Stomach (tissue), 9 donors: ENCODE measurements around the gene WBP2. TPM values are rescaled to one million over a fixed set of nuclear protein-coding genes. Genes with fewer than 3 reads are reported as not detected.
"Not testable (repeated sequence)": the region's sequence is repeated elsewhere in the genome, so short reads cannot be mapped to it uniquely, and the experiment has no call there.

Experiments used
- DNase-seq, 2 donors: peaks; one replicate each; pipeline versions ENCODE4 v3.0.0 to v3.0.0-alpha.2; 2013 to 2019
- H3K27ac ChIP-seq, 5 donors: fragments of 200-600 bp in 4 of 5; sonication (generic) in 4 of 5; one replicate each; pipeline ENCODE4 v1.5.1; 2013 to 2019; ENCODE audit warnings: mild to moderate bottlenecking in 1 of 5, moderate library complexity in 1 of 5
- H3K27me3 ChIP-seq, 3 donors: fragments of 200-600 bp; sonication (generic); one replicate each; pipeline ENCODE4 v1.5.1; 2017 to 2019; ENCODE audit warnings: mixed run types in 1 of 3
- H3K36me3 ChIP-seq, 4 donors: fragments of 200-600 bp; sonication (generic); 1 replicate in 3 of 4; 2 replicates in 1 of 4; pipeline ENCODE4 v1.5.1; 2016 to 2019
- H3K4me1 ChIP-seq, 4 donors: fragments of 200-600 bp; sonication (generic); one replicate each; pipeline ENCODE4 v1.5.1; 2016 to 2019
- H3K4me3 ChIP-seq, 4 donors: fragments of 200-600 bp; sonication (generic) in 3 of 4; one replicate each; pipeline ENCODE4 v1.5.1; 2016 to 2019; ENCODE audit warnings: mild to moderate bottlenecking in 1 of 4
- H3K9me3 ChIP-seq, 4 donors: fragments of 200-600 bp; sonication (generic); one replicate each; pipeline ENCODE4 v1.5.1; 2016 to 2019
- EP300 ChIP-seq: sonication (generic); formaldehyde crosslinking; IDR thresholded peaks from one replicate; pipeline ENCODE4 v1.6.1; 2017; ENCODE audit warnings: antibody characterized with exemption
- POLR2A ChIP-seq, 4 donors: fragments of 450-650 bp; IDR thresholded peaks; one replicate each; pipeline ENCODE4 v1.6.1; 2016; ENCODE audit warnings: antibody characterized with exemption in 4 of 4, control low read depth in 2 of 4, mild to moderate bottlenecking in 1 of 4, moderate library complexity in 1 of 4
- POLR2AphosphoS5 ChIP-seq, 3 donors: sonication (generic); formaldehyde crosslinking; IDR thresholded peaks; one replicate each; pipeline ENCODE4 v1.6.1; 2016; ENCODE audit warnings: antibody characterized with exemption in 3 of 3
- WGBS, 5 donors: extraction: QIAGEN DNeasy Blood & Tissue Kit in 3 of 5; methylation state at CpG; one replicate each; pipeline versions ENCODE4 v1.1.5 to v1.1.7; 2013 to 2018; 5-methylcytosine and 5-hydroxymethylcytosine counted together
- intact Hi-C: fragments of 100-400 bp; cut with DNase I; formaldehyde crosslinking; loops from one replicate; pipeline ENCODE4 v1.15.1; 2023; ENCODE audit warnings: low total_unique reads
- polyA plus RNA-seq, 3 donors: library from polyadenylated mRNA; stranded (reverse); fragments of 200-250 nt; gene quantifications; one replicate each; pipeline ENCODE4 v1.2.3, GENCODE V29; 2013
- total RNA-seq, 5 donors: library from RNA; depleted of rRNA; stranded (reverse); fragments of >200 nt; gene quantifications; one replicate each; pipeline versions ENCODE4 v1.1.0 to v1.2.3, GENCODE V29; 2014 to 2016
- TF ChIP-seq, protein P1 (sequence below), 7 experiments: fragments of 450-650 bp in 4 of 7; fragments of 200-600 bp in 3 of 7; sonication (generic) in 3 of 7; IDR thresholded peaks; one replicate each; pipeline ENCODE4 v1.5.1; 2016 to 2019; ENCODE audit warnings: antibody characterized with exemption in 7 of 7, control low read depth in 2 of 7, mild to moderate bottlenecking in 1 of 7
- donor health status: healthy with polysubstance abuse.
- donor health status: Bipolar disorder and iron deficiency.
- donor health status: healthy.

The WBP2 gene
- total and polyA plus RNA-seq, 8 donors = 28.6 to 122 (median 72.5) TPM

DNA sequence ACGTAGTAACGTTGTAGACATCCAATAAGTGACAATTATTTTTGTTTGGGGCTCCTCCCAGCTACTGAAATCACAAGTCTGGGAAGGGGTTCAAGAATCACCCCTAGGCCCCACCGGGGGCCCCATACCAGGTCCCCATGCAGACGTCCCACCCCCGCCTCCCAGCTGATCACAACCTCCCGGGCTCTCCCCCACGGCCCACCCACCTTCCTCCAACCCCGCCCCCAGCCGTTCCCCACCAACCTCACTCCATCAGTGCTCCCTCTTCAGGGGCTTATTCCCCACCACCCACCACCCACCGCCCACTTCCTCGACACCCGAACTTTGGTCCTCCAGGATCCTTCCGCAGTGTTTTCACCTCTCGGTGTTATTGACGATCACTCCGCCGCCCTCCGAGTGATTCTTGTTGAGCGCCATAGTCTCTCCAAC, 240 bp downstream of the WBP2 start:
- intact Hi-C loops = no loop called here
- Histone ChIP-seq H3K4me1 (peaks cover 32 to 79% (median 46%) of the 10 kb centered on the region in 4 donors), H3K4me3 (peak overlapping the region; percentile 67 to 90 (median 85)), H3K27me3 (no peaks in the 10 kb centered on the region), H3K27ac (peak overlapping the region; percentile 87 to 100 (median 99)), H3K36me3 (peaks cover 13 to 30% (median 27%) of the 10 kb centered on the region in 4 donors), H3K9me3 (no peaks in the 10 kb centered on the region)
- 0 to 1% (median 1%) methylated on average over 17 to 19 of the region's 19 CpGs for WGBS, 5 donors
- DNase-seq = no peak
- peak in 1 of 3 donors; percentile 79 for TF ChIP-seq POLR2AphosphoS5 (IDR thresholded peaks at IDR 0.05)
- no peak for TF ChIP-seq EP300

DNA sequence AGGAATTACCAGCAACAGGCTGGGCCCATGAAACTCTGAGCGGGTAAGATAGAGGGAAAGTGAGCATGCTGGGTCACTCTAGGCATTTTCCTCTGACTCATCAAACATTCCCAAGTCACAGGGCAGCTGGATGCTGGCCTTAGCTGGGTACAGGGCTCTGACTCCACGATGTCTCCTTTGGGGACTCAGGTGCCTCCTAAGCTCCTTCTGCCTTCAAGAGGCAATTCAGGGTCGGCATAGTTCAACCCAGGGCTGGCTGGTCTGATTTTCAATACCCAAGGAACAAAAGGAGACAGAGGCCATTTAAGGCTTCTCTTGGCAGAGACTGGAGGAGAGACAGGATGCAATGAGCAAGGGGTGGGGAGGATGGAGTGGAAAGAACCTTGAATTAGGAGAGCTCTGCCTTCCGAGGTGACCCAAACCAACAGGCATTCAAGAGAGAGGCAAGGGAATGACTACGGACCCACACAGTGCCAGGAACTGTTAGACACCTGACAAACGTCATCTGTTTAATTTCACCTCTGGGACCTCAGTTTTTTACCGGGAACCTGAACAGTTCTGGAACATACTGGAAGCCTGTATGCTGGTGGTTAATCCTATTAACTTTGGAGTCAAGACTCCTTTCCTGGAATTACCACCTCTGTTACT, 910 bp downstream of the WBP2 start:
- Histone ChIP-seq H3K27me3 (no peaks in the 10 kb centered on the region), H3K4me1 (peaks cover 32 to 82% (median 52%) of the 10 kb centered on the region in 4 donors), H3K4me3 (peak overlapping the region; percentile 67 to 90 (median 85)), H3K36me3 (peaks cover 20 to 37% (median 34%) of the 10 kb centered on the region in 4 donors), H3K27ac (peak overlapping the region; percentile 87 to 100 (median 99)), H3K9me3 (no peaks in the 10 kb centered on the region)
- TF ChIP-seq, protein P1, sequence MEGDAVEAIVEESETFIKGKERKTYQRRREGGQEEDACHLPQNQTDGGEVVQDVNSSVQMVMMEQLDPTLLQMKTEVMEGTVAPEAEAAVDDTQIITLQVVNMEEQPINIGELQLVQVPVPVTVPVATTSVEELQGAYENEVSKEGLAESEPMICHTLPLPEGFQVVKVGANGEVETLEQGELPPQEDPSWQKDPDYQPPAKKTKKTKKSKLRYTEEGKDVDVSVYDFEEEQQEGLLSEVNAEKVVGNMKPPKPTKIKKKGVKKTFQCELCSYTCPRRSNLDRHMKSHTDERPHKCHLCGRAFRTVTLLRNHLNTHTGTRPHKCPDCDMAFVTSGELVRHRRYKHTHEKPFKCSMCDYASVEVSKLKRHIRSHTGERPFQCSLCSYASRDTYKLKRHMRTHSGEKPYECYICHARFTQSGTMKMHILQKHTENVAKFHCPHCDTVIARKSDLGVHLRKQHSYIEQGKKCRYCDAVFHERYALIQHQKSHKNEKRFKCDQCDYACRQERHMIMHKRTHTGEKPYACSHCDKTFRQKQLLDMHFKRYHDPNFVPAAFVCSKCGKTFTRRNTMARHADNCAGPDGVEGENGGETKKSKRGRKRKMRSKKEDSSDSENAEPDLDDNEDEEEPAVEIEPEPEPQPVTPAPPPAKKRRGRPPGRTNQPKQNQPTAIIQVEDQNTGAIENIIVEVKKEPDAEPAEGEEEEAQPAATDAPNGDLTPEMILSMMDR (IDR thresholded peaks at IDR 0.05) = no peak
- peak; percentile 11 to 49 (median 14) for TF ChIP-seq POLR2AphosphoS5 (IDR thresholded peaks at IDR 0.05)
- no peak for TF ChIP-seq EP300
- intact Hi-C loops = no loop called here
- 9 to 32% (median 16%) methylated on average over 7 of the region's 7 CpGs for WGBS, 5 donors
- DNase-seq = peak in 1 of 2 donors; percentile 64

DNA sequence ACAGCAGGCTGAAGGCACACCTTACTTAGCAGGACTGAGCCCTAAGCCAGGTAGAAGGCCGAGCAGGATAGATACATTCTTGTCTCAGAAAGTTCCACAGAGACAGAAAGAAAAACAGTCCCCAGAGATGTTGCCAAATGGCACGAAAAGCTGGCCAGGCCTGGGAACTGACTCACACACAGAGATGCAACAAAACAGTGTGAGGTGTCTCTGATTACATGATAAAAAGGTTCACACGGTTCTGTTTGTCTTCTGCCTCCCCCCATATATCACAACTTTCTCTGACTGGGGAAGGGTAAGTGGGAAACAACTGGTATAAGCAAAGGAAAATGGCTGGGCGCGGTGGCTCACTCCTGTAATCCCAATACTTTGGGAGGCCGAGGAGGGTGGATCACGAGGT, 1.7 kb downstream of the WBP2 start:
- H3K36me3 ChIP-seq = peaks cover 27 to 45% (median 42%) of the 10 kb centered on the region in 4 donors
- WGBS, 5 donors = 67 to 73% (median 72%) methylated on average over 7 of the region's 7 CpGs
- H3K4me3 ChIP-seq = peak overlapping the region in 3 of 4 donors; percentile 67 to 90 (median 86)
- DNase-seq = no peak
- intact Hi-C loops = no loop called here
- no peaks in the 10 kb centered on the region for H3K27me3 ChIP-seq
- TF ChIP-seq POLR2AphosphoS5 (IDR thresholded peaks at IDR 0.05) (no peak), EP300 (no peak), POLR2A (IDR thresholded peaks at IDR 0.05) (no peak)
- TF ChIP-seq, protein P1 (IDR thresholded peaks at IDR 0.05) = no peak
- peaks cover 37 to 85% (median 58%) of the 10 kb centered on the region in 4 donors for H3K4me1 ChIP-seq
- no peaks in the 10 kb centered on the region for H3K9me3 ChIP-seq
- peak overlapping the region in 4 of 5 donors; percentile 99 to 100 (median 99) for H3K27ac ChIP-seq

GRCh38 chr17:75851693-75851991, 3.5 kb downstream of the WBP2 start:
- Histone ChIP-seq H3K27ac (peak overlapping the region in 4 of 5 donors; percentile 74 to 99 (median 94)), H3K4me1 (peaks cover 53 to 86% (median 75%) of the 10 kb centered on the region in 4 donors), H3K36me3 (peaks cover 45 to 63% (median 60%) of the 10 kb centered on the region in 4 donors)
- DNase-seq, H3K9me3 ChIP-seq, intact Hi-C loops, H3K4me3 ChIP-seq, H3K27me3 ChIP-seq: not testable (repeated sequence)
- WGBS, 5 donors = 87 to 97% (median 91%) methylated on average over 15 of the region's 15 CpGs

GRCh38 chr17:75850928-75851692, 4.0 kb downstream of the WBP2 start:
- no peaks in the 10 kb centered on the region for H3K27me3 ChIP-seq
- H3K36me3 ChIP-seq = peaks cover 50 to 68% (median 65%) of the 10 kb centered on the region in 4 donors
- 64 to 93% (median 88%) methylated on average over 12 of the region's 12 CpGs for WGBS, 5 donors
- peak overlapping the region in 4 of 5 donors; percentile 74 to 99 (median 94) for H3K27ac ChIP-seq
- H3K4me3 ChIP-seq = no peak overlapping the region
- no peak for DNase-seq
- TF ChIP-seq, protein P1 (IDR thresholded peaks at IDR 0.05) = no peak
- TF ChIP-seq POLR2AphosphoS5 (IDR thresholded peaks at IDR 0.05) = peak in 2 of 3 donors; percentile 43 to 69
- peak; percentile 31 for TF ChIP-seq EP300
- intact Hi-C loops = no loop called here
- H3K4me1 ChIP-seq = peaks cover 53 to 86% (median 76%) of the 10 kb centered on the region in 4 donors
- H3K9me3 ChIP-seq = no peaks in the 10 kb centered on the region
